Breast epithelium (tissue), 3 donors: ENCODE measurements around the gene ITGA8.

Experiments used
- POLR2A ChIP-seq: fragments of 450-650 bp; IDR thresholded peaks from one replicate; pipeline ENCODE4 v1.6.1; 2016; ENCODE audit warnings: antibody characterized with exemption, mild to moderate bottlenecking, moderate library complexity
- TF ChIP-seq, protein P1 (sequence below), 3 donors: fragments of 450-650 bp; IDR thresholded peaks; one replicate each; pipeline ENCODE4 v1.5.1; 2016 to 2017; ENCODE audit warnings: antibody characterized with exemption in 3 of 3, mild to moderate bottlenecking in 3 of 3, moderate library complexity in 3 of 3

DNA sequence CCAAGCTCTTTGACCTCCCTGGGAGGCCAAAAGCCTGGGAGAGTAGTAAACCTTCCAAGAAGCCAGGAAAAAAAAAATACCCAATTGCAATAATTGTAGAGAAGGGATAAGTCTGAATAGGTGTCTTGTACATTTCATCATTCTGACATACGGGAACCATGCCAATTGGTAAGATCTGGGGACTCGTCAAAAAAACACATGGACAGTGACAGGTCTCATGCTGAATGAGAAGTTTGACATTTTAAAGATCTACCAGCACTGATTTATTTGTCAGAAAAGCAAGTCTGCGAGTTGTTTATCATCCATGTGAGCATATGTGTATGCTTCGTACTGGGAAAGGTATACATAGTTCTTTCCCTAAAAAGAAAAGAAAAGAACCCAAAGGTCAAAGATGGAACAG, 4.1 kb upstream of the ITGA8 start:
- TF ChIP-seq, protein P1, sequence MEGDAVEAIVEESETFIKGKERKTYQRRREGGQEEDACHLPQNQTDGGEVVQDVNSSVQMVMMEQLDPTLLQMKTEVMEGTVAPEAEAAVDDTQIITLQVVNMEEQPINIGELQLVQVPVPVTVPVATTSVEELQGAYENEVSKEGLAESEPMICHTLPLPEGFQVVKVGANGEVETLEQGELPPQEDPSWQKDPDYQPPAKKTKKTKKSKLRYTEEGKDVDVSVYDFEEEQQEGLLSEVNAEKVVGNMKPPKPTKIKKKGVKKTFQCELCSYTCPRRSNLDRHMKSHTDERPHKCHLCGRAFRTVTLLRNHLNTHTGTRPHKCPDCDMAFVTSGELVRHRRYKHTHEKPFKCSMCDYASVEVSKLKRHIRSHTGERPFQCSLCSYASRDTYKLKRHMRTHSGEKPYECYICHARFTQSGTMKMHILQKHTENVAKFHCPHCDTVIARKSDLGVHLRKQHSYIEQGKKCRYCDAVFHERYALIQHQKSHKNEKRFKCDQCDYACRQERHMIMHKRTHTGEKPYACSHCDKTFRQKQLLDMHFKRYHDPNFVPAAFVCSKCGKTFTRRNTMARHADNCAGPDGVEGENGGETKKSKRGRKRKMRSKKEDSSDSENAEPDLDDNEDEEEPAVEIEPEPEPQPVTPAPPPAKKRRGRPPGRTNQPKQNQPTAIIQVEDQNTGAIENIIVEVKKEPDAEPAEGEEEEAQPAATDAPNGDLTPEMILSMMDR (IDR thresholded peaks at IDR 0.05), result no peak
- TF ChIP-seq POLR2A, result no peak
